Fibroblast of villous mesenchyme (primary cell): Measurements from ENCODE around the gene TMC5. TPM values are rescaled to one million over a fixed set of nuclear protein-coding genes. Genes with fewer than 3 reads are reported as not detected.

Experiments
- DNase-seq: peaks from one replicate; pipeline ENCODE4 v3.0.0-alpha.2; 2010; ENCODE audit warnings: low read depth
- H3K4me3 ChIP-seq: 2 replicates; pipeline ENCODE4 v1.5.1; 2011; ENCODE audit warnings: low read depth, mild to moderate bottlenecking, low read length
- total RNA-seq: library from RNA; depleted of rRNA; stranded (reverse); fragments of >200 nt; gene quantifications from 2 replicates; pipeline ENCODE4 v1.2.3, GENCODE V29; 2012
- TF ChIP-seq, protein P1 (sequence below): IDR thresholded peaks from 2 replicates; pipeline ENCODE4 v1.5.1; 2012; ENCODE audit warnings: low read depth, mild to moderate bottlenecking, low read length; ENCODE audit not compliant: insufficient read depth

Gene TMC5
- total RNA-seq, 1 donor = not detected

DNA sequence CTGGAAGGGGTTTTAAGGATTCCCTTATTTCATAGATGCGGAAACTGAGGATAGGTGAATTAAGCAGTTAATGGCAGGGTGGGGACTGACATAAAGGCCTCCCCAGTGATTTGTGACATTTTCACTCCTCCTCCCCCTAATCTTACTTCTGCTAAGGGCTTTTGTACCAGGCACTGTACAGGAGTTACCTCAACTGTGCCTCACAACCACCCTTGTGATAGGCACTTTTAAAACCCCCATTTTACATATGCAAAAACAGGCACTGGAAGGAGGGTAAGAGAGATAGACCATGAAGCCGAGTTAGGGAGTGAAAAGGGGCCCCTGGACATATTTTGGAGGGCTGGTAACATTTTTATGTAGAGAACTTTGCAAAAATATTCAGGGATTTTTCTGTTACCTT, 105.1 kb downstream of the TMC5 start:
- no peak overlapping the region for H3K4me3 ChIP-seq
- TF ChIP-seq, protein P1, sequence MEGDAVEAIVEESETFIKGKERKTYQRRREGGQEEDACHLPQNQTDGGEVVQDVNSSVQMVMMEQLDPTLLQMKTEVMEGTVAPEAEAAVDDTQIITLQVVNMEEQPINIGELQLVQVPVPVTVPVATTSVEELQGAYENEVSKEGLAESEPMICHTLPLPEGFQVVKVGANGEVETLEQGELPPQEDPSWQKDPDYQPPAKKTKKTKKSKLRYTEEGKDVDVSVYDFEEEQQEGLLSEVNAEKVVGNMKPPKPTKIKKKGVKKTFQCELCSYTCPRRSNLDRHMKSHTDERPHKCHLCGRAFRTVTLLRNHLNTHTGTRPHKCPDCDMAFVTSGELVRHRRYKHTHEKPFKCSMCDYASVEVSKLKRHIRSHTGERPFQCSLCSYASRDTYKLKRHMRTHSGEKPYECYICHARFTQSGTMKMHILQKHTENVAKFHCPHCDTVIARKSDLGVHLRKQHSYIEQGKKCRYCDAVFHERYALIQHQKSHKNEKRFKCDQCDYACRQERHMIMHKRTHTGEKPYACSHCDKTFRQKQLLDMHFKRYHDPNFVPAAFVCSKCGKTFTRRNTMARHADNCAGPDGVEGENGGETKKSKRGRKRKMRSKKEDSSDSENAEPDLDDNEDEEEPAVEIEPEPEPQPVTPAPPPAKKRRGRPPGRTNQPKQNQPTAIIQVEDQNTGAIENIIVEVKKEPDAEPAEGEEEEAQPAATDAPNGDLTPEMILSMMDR = no peak
- no peak for DNase-seq

DNA sequence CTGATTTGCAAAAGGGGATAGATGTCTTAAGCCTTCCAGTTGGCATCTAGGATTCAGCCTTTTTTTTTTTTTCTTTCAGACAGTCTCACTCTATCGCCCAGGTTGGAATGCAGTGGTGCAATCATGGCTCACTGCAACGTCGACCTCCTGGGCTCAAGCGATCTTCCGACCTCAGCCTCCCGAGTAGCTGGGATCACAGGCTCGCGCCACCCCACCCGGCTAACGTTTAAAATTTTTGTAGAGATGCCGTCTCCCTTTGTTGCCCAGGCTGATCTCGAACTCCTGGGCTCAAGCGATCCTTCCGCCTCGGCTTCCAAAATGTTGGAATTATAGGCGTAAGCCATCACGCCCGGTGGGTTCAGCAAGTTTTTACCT, 105.5 kb downstream of the TMC5 start:
- no peak for DNase-seq
- no peak overlapping the region for H3K4me3 ChIP-seq
- TF ChIP-seq, protein P1 = no peak

DNA sequence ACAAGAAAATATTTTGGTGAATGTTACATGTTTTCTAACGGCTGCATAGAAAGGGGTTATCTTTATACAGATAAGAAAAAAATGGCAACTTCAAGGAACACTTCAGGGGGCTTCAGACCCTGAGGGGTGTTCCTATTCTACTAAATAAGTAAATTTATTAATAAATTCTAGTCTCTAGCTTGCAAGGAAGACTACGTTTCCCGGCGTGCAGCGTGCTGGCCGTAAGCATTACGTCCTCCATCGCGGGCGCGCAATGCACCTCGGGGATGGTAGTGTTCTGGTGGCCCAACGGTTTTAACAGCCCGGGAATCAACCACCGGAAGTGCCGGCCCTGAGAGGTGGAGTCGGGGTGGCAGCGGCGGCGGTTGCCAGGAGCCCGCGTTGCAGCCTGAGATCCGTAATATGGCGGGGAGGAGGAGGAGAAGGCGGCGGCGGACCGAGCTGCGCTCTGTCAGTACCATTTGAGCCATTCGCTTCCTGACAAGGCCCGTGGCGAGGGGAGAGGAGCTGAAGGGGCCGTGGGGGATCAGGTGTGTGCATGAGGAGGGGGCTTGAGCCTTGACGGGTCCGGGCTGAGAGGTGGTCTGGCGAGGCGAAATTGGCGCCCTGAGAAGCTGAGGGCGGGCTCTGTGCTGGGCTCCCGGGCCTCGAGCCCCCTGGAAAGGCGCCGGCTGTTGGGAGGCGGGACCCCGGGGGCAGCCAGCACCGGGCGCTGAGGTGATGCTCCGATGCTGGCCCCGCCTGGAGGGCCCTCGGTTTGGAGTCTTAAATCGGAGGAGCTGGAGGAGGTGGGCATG, 106.1 kb downstream of the TMC5 start, which contains the start of gene CCP110:
Gene CCP110 (plus strand): TSS at position 384 of the 797 bp plus-strand sequence. CDS start 3,940 bp downstream, outside the sequence.
- peak within 1 kb of the TSS; percentile 100 for H3K4me3 ChIP-seq
- TF ChIP-seq, protein P1 = no peak
- DNase-seq = peak; percentile 97

DNA sequence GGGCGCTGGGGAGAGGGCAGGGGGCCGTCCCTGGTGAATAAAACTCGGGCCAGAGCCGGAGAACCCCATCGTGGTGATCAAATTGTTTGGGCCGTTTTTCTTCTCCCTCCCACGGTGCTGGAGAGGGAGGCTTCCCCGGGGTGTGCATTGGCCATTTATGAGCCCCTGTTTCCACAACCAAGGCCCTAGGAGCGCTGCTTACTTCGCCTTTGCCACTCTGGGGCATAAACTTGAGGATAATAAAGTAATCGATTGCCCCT, 106.6 kb downstream of the TMC5 start:
- TF ChIP-seq, protein P1 = no peak
- peak overlapping the region; percentile 100 for H3K4me3 ChIP-seq
- peak; percentile 3 for DNase-seq

DNA sequence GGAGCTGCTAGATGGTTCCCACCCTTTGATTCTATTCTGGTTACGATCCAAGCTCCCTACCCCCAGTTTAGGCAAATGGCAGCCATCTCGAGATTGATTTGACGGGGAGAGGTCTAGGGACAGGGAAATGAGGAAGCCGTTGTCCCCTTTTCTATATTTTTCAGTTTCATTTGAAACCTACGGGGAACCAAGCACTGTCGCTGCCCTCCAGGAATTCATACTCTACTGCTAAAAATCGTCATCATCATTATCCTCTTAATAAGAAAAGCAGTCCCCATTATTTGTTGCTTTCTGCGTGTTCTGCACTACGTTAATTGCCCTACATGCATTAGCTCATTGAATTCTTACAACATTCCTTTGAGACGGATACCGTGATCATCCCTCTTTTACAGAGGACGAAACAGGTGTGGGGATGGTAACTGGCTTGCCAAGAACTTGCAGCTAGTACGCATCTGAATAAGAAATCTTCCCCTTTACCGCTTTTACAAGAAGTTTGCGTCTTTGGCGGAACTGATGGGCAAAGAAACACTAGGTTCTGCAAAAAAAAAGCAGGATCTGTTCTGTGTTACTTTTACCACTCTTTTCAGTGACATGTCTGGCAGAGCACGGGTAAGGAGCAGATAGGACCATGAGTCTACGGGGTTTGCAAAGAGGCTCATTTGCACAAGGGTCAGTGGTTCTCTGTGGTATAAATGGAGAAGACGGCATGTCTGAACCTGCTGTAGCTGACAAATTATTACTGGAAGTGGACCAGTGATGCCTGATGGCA, 107.1 kb downstream of the TMC5 start:
- TF ChIP-seq, protein P1 = no peak
- DNase-seq = peak; percentile 32
- peak overlapping the region; percentile 100 for H3K4me3 ChIP-seq

DNA sequence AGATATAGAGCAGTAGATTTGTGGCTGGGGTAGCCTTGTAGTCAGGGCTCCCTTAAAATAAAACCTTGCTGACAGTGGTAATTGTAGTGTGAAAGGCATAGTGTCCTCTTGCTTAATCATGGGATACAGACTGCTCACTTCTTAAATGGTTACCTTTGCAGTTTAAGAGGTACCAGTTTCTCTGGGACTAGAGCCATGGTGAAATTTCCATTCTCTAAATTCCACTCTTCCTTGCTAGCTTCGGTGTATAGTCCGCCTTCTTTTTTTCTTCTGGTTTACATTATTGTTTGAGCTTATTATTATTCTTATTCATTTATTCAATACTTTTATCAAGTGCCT, 107.7 kb downstream of the TMC5 start:
- no peak for DNase-seq
- peak overlapping the region; percentile 100 for H3K4me3 ChIP-seq
- TF ChIP-seq, protein P1 = no peak
